ENCODE results near the gene GPRC5D.

- TF ChIP-seq POLR2AphosphoS5 (IDR thresholded peaks at IDR 0.05): no peak
- TF ChIP-seq, protein P1, sequence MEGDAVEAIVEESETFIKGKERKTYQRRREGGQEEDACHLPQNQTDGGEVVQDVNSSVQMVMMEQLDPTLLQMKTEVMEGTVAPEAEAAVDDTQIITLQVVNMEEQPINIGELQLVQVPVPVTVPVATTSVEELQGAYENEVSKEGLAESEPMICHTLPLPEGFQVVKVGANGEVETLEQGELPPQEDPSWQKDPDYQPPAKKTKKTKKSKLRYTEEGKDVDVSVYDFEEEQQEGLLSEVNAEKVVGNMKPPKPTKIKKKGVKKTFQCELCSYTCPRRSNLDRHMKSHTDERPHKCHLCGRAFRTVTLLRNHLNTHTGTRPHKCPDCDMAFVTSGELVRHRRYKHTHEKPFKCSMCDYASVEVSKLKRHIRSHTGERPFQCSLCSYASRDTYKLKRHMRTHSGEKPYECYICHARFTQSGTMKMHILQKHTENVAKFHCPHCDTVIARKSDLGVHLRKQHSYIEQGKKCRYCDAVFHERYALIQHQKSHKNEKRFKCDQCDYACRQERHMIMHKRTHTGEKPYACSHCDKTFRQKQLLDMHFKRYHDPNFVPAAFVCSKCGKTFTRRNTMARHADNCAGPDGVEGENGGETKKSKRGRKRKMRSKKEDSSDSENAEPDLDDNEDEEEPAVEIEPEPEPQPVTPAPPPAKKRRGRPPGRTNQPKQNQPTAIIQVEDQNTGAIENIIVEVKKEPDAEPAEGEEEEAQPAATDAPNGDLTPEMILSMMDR (IDR thresholded peaks at IDR 0.05): no peak
Measured at GRCh38 chr12:12891881-12892355, 60.1 kb downstream of the GPRC5D start.
